HG03064 (cell line): ENCODE results near the gene VAV3.
"Not testable (repeated sequence)": the region's sequence is repeated elsewhere in the genome, so short reads cannot be mapped to it uniquely, and the experiment has no call there.

ENCODE experiments used
- ATAC-seq: cut with Tn5 transposase; IDR thresholded peaks from one replicate; pipeline ENCODE4 v1.9.1; 2021; ENCODE audit warnings: low read depth; ENCODE audit not compliant: unreplicated experiment

The VAV3 gene, protein sequence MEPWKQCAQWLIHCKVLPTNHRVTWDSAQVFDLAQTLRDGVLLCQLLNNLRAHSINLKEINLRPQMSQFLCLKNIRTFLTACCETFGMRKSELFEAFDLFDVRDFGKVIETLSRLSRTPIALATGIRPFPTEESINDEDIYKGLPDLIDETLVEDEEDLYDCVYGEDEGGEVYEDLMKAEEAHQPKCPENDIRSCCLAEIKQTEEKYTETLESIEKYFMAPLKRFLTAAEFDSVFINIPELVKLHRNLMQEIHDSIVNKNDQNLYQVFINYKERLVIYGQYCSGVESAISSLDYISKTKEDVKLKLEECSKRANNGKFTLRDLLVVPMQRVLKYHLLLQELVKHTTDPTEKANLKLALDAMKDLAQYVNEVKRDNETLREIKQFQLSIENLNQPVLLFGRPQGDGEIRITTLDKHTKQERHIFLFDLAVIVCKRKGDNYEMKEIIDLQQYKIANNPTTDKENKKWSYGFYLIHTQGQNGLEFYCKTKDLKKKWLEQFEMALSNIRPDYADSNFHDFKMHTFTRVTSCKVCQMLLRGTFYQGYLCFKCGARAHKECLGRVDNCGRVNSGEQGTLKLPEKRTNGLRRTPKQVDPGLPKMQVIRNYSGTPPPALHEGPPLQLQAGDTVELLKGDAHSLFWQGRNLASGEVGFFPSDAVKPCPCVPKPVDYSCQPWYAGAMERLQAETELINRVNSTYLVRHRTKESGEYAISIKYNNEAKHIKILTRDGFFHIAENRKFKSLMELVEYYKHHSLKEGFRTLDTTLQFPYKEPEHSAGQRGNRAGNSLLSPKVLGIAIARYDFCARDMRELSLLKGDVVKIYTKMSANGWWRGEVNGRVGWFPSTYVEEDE

DNA sequence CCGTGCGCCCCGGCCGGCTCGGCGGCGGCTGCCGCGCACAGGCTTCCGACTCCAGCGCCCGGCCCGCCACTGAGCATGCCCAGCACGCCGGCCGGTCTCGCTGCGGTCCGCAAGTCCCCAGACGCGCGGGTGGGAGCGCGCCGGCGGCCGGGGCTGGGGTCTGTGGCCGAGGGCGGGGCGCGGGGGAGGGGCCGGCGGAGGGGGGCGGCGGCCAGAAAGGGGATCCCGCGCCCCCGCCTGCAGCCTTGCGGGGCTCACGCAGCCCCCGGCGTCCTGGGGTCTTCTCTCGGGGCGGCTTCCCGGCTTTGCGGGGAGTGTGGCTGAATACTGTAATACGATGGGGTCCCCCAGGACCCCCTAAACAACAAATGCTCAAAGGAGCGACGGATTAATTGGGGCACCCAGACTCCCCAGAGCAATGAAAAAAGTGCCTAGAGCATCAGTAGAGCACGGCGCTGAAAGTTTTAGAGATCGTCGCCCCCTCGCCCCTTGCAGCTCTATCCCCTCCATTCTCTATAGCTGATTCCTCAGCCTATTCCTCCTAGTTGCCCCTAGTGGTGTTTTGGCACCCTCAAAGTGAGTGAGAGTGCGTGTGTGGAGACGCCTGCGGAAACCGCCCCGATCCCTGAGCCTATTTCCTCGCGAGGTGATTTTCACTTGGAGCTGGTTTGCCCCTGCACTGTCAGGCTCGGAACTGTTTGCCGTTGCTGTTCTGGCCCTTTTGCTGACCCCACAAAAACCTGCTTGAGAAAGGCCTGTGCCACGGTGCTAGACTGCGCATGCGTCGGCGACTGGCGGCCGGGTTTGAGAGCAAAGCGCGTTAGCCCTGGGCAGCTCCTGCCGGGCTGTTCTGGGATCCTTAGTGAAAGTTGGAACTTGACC lies at the start of gene VAV3:
VAV3 (minus strand) TSS at position 71 of the 882 bp plus-strand sequence. CDS start 311 bp downstream, outside the sequence.
- ATAC-seq = no peak

DNA sequence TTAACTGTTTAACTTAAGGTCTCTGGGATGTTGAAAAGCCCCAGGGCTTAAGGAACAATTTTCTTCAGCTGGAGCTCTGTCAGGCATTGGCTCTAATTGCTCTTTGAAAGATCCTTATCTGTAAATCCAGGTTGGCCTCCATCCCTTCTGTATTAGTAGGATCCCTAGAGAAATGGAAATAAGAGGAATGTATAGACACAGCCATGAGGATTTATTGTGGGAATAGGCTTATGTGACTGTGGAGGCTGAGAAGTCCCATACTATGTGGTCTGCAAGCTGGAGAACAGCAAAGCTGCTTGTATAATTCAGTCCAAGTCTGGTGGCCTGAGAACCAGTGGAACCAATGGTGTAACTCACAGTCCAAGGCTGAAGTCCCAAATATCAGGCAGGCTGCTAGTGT lies 47.6 kb upstream of the VAV3 start:
- ATAC-seq = no peak

DNA sequence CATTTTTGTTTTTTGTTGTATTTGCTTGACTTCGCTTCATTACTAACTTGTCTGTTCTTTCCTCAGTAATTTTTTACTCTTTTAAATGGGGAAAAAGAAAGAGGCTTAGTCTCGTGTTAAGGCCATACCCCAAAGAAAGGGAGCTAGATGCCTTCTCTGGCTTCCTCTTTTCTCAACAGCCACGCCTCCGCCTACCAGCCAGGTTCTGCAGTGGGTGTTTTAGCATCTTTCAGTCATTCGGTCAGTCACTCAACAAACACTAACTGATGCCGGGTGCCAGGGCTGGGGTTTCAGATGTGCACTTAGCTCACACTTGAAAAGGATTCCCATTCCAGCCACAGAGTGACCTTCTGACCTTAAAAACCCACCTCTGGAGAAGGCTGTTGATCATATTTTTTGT lies 46.3 kb upstream of the VAV3 start:
- no peak for ATAC-seq

DNA sequence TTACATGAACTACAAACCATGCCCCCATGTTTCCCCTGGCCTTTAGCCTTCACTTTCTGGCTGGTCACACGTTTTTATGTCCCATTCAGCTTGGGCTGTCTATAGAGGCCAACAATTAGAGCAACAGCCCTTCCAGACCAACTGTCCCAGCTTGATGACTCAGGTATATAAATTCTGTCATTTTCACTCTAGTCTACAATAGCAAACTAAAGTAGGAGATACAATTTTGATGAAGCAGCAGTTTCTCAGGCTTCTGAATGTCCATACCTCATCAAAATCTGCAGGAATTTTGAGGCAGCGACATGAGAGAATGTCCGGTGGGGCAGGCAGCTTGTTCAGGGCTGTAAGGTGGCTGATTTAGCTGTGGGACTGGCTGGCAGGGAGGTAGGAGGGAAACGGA lies 45.6 kb upstream of the VAV3 start:
- no peak for ATAC-seq

DNA sequence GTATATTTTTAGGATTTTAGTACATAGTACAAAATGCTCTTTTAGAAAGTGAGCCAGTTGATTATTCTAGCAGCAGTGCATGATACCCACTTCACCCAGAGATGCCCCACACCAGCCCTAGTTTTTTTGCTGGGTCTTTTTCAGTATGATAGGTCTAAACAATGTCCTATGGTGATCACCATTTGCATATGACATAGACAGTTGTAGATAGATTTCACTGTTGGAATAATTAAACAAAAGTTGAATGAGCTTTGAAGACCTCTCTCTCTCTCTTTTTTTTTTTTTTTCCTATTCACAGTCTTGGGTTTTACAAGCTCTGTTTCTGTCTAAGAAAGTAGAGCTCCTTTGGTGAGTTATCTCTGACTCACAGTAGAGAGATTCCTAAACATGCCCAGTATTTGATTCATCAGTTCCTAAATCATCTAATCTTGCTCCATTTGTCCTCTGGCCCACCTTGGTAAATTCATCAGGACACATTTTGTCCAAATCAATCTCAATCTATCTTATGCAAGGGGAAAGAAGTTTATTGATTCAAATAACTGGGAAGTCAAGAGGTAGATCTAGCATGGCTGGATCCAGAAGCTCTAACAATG lies 44.7 kb upstream of the VAV3 start:
- no peak for ATAC-seq

DNA sequence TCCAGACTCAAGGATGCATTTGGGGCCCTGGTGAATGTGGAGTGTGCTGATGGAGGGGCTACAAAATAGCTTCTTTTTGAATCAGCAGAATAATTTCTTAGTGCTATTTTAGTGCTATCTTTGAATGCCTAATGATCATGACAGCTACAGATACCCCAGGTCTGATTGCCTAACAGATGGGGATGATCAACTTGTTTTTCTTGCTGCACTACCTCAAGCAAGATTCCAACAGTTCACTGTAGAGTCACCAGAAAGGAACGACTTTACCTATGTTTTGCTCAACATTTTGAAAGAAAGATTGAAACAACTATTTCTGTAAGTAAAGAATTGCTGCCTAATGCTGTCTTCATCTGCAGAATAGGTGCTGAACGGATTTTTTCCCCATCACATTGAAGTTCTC lies 42.6 kb upstream of the VAV3 start:
- ATAC-seq = no peak

DNA sequence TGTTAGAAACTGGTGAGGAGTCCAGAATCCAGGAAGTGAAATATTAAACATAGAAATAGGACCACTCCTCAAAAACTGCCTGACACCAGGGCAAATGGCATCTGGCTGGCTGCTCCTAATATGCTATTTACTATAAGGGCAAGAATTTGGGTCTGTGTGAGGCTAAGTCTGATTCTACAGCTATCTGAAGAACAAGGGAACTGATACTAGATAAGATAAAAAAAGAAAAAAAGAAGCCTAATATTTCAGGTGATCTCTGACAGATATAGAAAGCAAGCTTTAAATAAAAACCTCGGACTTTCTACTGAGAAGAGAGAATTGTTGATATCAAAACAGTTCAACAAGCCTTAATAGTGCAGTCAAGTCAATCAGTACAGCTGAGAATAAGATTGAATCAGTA lies 42.1 kb upstream of the VAV3 start:
- ATAC-seq = no peak

DNA sequence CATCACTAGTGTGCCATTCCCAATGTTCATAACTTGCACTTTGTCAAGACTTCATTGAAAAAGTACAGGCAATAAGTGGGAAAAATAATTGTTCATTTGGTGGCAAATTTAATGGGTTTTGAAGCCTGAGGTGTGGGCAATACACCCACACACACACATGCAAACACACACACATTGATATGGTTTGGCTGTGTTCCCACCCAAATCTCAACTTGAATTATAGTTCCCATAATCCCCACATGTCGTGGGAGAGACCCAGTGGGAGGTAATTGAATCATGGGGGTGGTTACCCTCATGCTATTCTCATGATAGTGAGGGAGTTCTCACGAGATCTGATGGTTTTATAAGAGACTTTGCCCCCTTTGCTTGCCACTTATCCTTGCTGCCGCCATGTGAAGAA lies 39.9 kb upstream of the VAV3 start:
- not testable (repeated sequence) for ATAC-seq

DNA sequence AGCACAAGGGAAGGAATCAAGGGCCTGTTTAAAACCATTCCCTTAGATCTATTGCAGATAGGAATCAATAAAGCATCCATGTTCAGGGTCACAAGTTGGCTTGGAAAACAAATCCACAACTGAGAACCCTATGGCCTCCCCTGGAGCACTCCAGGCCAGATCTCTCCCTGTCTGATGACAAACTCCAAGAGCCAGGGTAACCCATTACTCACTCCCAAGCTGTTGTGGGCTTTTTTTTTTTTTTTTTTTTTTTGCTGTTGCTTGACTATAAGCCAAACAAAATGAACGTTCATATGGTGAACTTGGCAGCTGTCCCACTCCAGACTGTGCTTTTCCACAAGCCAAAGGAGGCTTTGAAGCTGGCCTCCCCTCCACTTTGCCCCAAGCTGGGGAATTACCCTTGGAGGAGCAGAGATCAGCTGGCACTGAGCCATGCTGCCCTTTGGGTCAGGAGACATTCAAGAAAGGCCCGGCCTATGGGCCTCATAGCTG lies 35.7 kb upstream of the VAV3 start:
- no peak for ATAC-seq

DNA sequence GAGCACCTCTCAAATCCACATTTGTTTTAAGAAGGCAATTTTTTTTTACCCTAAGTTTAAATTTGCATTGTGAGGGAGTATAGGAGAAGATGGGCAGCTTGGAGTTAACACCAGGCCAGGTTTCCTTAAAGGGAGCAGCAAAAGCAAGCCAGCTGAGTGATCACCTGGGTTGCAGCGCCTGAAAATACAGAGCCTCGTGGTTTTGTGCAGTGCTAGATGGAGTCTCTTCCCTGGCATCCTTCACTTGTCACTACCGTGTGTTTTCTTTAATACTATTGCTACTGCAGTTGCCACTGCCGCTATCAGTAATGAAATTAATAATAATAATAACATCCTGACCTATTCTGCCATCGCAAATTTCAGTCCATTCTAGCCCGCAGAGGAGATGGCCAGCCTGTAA lies 35.2 kb upstream of the VAV3 start:
- no peak for ATAC-seq

DNA sequence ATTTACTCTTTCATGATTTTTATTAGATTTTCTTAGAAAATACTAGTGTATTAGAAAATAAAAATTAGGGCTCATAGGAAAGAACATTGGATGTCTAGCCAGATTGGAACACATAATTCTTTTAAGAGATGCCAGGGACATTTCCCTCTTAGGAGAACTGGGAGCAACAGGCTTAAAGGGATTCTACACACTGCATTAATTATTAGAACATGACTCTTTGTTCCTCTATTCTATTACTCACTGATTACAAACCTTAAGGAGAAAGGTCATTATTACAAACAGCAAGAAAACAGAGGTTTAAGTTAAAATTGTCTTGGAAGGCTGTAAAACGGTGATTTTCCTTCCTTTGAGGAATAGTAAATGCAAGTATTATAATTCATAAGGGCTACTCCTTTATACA lies 32.9 kb upstream of the VAV3 start:
- ATAC-seq = no peak

DNA sequence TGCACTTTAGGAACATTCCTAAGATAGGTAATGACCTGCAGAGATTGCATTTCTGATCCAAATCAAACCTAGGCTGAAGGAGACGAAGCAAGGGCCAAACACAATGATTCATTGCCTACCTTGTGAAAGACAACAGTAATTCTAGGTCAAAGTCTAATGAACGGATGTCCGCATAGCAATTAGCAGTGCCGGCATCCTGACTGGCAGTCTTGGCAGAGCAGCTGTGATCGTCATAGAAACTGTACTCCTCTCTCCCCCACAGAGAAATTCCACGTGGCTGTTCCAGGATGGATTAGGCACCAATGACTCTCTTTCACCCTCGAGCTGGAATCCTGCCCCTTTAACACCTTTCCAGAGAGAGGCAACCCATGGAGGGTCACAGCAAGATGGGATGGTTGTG lies 28.9 kb upstream of the VAV3 start:
- ATAC-seq = no peak

DNA sequence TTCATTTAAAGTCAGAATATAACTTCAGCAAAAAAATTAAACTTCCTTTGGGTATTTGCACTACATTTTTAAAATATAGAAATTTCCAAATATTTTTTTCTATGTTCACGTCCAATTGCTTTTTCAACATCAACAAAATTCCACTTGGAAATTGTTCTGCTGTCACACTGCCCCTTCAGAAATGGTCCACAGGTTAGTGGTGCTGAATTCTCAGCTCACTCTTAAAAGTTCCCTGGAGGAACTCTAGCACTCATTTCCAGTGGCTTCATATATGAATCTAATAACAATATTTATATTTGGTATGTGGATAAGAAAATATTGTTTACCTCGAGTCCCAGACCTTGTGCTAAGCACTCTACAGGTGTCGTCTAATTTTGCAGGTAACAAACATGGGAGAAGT lies 27.4 kb upstream of the VAV3 start:
- ATAC-seq = no peak

DNA sequence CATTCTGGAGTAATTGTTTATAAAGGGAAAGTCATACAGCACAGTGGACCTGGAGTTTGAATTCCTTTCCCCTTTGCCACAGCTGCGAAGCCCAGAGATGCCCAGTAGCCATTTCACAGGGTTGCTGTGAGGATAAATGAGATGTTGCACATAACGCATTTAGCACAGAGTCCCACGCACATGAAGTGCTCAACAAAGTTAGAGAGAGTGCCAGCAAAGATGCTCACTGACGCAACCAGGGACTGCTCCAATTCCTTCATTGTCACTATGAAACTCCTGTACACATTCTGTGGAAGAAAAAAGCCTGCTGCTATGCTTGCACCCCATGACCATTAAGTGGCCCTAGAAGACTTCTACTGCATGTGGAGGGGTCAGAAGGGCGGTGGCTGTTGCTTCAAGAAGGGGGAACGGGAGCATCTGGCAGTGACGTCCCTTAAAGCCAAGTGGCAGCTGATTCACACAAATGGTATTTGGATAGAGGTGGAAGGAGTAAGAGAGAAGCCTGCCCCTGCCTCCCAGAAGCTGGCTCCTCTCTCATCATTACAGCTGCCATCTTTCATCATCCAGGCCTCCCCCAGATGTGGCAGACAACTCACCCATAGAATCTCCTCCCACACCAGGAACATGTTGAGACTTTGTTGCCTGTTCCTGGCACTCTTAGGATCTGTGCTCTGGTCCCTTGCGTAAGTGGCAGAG lies 26.5 kb upstream of the VAV3 start:
- no peak for ATAC-seq

DNA sequence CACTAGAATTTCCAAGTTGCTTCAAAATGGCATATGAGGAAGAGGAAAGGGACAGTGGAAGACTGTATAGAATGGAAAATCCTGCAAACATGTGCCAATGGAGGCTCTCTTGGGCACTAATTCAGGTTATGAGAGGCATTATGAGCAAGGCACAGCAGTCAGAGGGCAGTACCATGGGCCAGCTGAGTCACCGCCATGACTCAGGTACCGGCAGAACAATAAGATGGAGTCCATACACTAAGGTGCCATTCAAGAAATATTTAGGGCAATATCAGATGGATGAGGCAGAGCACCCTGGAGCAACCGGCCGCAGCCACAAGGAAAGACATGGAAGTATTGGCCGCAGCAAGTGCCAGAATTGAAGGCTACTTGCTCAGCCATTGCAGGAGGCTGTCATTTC lies 25.6 kb upstream of the VAV3 start:
- no peak for ATAC-seq

DNA sequence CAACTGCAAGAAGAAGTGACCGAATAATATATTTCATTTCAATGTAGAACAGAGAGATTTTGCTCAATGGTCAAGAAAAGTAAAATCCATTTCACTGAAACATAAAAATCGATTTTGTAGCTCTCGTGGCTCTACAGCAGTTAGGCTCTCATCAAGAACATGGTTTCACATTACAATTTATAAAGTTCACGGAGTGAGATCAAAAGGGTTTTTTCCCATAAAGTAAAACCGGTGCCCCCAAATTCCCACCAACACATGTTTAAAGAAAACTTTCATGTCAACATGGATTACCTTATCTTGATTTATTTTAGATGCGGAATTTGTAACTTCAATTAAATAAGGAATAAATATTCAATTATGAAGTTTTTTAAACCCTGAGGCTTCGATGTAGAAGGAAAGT lies 16.3 kb upstream of the VAV3 start:
- ATAC-seq = no peak

DNA sequence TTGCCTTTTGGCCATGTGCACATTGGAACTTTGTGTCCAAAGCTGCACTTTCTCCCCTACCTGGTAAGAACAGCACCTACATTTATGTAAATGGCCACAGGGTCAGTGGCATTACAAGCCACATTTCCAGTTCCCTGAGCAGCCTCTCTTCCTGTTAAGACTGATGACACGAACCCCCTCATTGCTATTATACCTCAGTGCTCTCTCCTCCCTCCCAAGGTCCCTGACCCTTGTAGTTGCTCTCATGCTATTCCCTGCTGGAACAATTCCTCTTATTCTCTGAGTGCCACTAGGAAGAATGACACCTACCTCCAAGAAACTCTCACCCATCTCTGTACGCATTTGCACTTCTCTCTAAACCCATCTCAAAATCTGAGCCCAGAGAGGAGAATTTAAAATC lies 14.9 kb upstream of the VAV3 start:
- ATAC-seq = no peak

DNA sequence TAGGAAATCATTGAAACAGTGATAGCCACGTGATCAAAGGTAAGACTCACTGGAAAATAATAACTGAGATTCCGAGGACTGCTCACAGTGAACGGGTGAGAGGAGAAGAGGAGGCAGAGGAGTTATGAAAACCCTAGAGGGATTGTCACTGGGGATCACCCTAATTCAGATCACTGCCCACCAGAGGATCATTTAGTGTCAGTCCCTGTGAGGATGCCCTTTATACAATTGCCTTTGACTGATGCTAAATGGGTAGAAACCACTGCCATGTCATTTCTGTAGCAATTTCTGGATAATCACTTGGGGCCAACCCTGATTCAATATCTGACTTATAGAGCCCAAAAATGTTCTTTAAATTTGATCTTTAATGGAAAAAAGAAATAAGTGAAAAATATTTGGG lies 14.1 kb upstream of the VAV3 start:
- ATAC-seq = no peak

DNA sequence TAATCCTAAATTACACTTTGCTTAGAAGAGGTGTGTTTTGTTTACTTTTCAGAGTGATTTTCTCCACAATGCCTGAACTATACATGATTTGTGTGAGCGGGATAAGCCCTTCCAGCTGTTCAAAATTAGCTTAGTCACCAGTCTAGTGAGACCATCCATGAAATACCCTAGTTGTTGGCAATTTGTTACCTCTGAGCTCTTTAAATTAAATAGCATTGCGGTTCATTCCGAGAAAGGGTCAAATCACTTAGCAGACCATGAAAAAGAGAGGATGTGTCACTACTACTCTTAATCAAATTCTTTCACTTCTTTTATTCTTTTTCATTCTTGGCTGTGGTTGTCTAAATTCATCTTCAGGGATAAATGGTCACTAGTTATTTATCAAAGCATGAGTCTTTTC lies 11.9 kb upstream of the VAV3 start:
- ATAC-seq = no peak

DNA sequence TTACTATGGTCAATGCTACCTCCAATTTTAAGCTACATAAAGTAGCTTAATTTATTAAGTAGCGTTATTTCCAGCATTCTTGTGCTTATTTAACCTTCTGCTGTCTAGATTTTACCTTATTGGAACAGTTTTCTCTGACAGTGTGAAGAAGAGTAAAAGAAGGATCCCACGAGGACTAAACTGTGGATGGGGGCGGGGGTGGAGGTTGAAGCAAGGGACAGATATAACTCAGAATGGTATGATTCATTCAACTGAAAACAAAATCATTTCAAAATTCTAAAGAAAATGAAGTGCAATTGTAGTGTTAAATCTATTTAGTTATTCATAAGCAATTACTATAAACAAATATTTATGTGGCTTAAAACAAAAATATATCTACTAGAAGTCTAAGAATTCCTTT lies 11.5 kb upstream of the VAV3 start:
- ATAC-seq = no peak
